GM19025 (cell line): ENCODE data around the gene CAB39L.
"Not testable (repeated sequence)": the region's sequence is repeated elsewhere in the genome, so short reads cannot be mapped to it uniquely, and the experiment has no call there.

Source experiments
- ATAC-seq: cut with Tn5 transposase; IDR thresholded peaks from one replicate; pipeline ENCODE4 v1.9.1; 2021; ENCODE audit warnings: mild to moderate bottlenecking, low read depth, moderate library complexity; ENCODE audit not compliant: unreplicated experiment

The CAB39L gene

GRCh38 chr13:49353908-49354307, 90.0 kb downstream of the CAB39L start:
- ATAC-seq: no peak

- ATAC-seq: no peak
These were observed 92.0 kb downstream of the CAB39L start for GRCh38 chr13:49351871-49352270.

- ATAC-seq: no peak
These were observed 95.1 kb downstream of the CAB39L start for GRCh38 chr13:49348751-49349150.

- no peak for ATAC-seq
These were observed 96.0 kb downstream of the CAB39L start for GRCh38 chr13:49347650-49348385.

GRCh38 chr13:49346460-49346859, 97.4 kb downstream of the CAB39L start:
- no peak for ATAC-seq

- no peak for ATAC-seq
These were observed 100.1 kb downstream of the CAB39L start for GRCh38 chr13:49343731-49344130.

- no peak for ATAC-seq
These were observed 100.6 kb downstream of the CAB39L start for GRCh38 chr13:49343255-49343654.

- ATAC-seq: no peak
These were observed 101.4 kb downstream of the CAB39L start for GRCh38 chr13:49342454-49342853.

- no peak for ATAC-seq
These were observed 101.9 kb downstream of the CAB39L start for GRCh38 chr13:49341941-49342340.

- ATAC-seq: no peak
These were observed 102.3 kb downstream of the CAB39L start for GRCh38 chr13:49341517-49341916.

- no peak for ATAC-seq
These were observed 103.7 kb downstream of the CAB39L start for GRCh38 chr13:49340161-49340560.

GRCh38 chr13:49336655-49337054, 107.2 kb downstream of the CAB39L start:
- ATAC-seq: no peak

- ATAC-seq: no peak
These were observed 113.4 kb downstream of the CAB39L start for GRCh38 chr13:49330546-49330864.

- no peak for ATAC-seq
These were observed 113.9 kb downstream of the CAB39L start for GRCh38 chr13:49329831-49330545.

- not testable (repeated sequence) for ATAC-seq
These were observed 116.7 kb downstream of the CAB39L start for GRCh38 chr13:49327145-49327544.

- no peak for ATAC-seq
These were observed 117.5 kb downstream of the CAB39L start for GRCh38 chr13:49326222-49326917.

GRCh38 chr13:49323344-49323743, 120.5 kb downstream of the CAB39L start:
- no peak for ATAC-seq

- no peak for ATAC-seq
These were observed 121.2 kb downstream of the CAB39L start for GRCh38 chr13:49322702-49323101.

- no peak for ATAC-seq
These were observed 122.9 kb downstream of the CAB39L start for GRCh38 chr13:49320975-49321374.

GRCh38 chr13:49319951-49320350, 123.9 kb downstream of the CAB39L start:
- no peak for ATAC-seq

GRCh38 chr13:49319551-49319950, 124.3 kb downstream of the CAB39L start:
- no peak for ATAC-seq
